ENCODE data around the gene SLC25A31. TPM values are rescaled to one million over a fixed set of nuclear protein-coding genes. Genes with fewer than 3 reads are reported as not detected.

The SLC25A31 gene
- total RNA-seq, 4 donors from 2014 or later = not detected

GRCh38 chr4:127776620-127777019 lies 46.4 kb downstream of the SLC25A31 start:
- no peak overlapping the region for H3K27ac ChIP-seq
- TF ChIP-seq EP300 (IDR thresholded peaks at IDR 0.05; ENCODE audit: low read depth) (no peak), POLR2AphosphoS5 (IDR thresholded peaks at IDR 0.05) (no peak), POLR2A (IDR thresholded peaks at IDR 0.05) (no peak), CTCF (IDR thresholded peaks at IDR 0.05) (no peak)
- 76 to 91% methylated on average over 2 of the region's 2 CpGs for WGBS, 2 donors (ENCODE audit: low coverage in 1 of 2)
- no peak for DNase-seq
- in situ Hi-C loops (cut with MboI; ENCODE audit: low pct_ligation_motif_present in 1 of 4, low pct_unique_long_range_greater_than_20kb in 1 of 4, low sequenced_read_pairs in 3 of 4) (no loop called here), intact Hi-C loops (cut with DNase I; ENCODE audit: low total_unique reads) (no loop called here)
- H3K9me3 ChIP-seq = no peaks in the 10 kb centered on the region
- H3K36me3 ChIP-seq = no peaks in the 10 kb centered on the region
- peaks cover 12% of the 10 kb centered on the region for H3K27me3 ChIP-seq
- H3K4me1 ChIP-seq = peaks cover 0 to 4% (median under 1%) of the 10 kb centered on the region in 4 donors
- no peak overlapping the region for H3K4me3 ChIP-seq

GRCh38 chr4:127777487-127777886 lies 47.3 kb downstream of the SLC25A31 start:
- 71 to 100% methylated on average over 1 to 3 of the region's 3 CpGs for WGBS, 2 donors (ENCODE audit: low coverage in 1 of 2)
- in situ Hi-C loops (cut with MboI; ENCODE audit: low pct_ligation_motif_present in 1 of 4, low pct_unique_long_range_greater_than_20kb in 1 of 4, low sequenced_read_pairs in 3 of 4) (no loop called here), intact Hi-C loops (cut with DNase I; ENCODE audit: low total_unique reads) (no loop called here)

DNA sequence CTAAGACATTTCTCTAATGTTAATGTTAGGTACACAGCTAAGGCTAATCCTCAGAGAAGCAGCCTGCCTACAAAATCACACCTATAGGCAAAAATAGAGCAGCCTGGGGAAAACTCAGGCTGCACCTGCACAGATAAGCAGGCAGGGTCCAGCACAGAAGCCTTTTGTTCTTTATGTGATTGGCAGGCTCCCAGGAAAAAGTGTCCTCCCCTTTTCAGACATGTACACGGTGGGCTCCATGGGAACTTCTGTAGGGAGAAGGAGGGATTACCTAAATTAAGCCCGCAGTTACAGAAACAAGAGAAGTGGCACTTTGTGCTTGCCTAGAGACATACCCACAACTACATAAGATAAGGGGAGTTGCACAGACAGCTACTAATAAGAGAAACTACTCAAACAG lies 47.9 kb downstream of the SLC25A31 start:
- no peak for TF ChIP-seq CTCF (IDR thresholded peaks at IDR 0.05)
- no peak for TF ChIP-seq POLR2A (IDR thresholded peaks at IDR 0.05)
- TF ChIP-seq POLR2AphosphoS5 (IDR thresholded peaks at IDR 0.05) = no peak
- TF ChIP-seq EP300 (IDR thresholded peaks at IDR 0.05; ENCODE audit: low read depth) = no peak
- DNase-seq = no peak
- Histone ChIP-seq H3K4me3 (no peak overlapping the region), H3K36me3 (no peaks in the 10 kb centered on the region), H3K27ac (no peak overlapping the region), H3K9me3 (no peaks in the 10 kb centered on the region), H3K4me1 (peaks cover 0 to 9% (median 1%) of the 10 kb centered on the region in 4 donors), H3K27me3 (peaks cover 12% of the 10 kb centered on the region)
- intact Hi-C loops (cut with DNase I; ENCODE audit: low total_unique reads) (no loop called here), in situ Hi-C loops (cut with MboI; ENCODE audit: low pct_ligation_motif_present in 1 of 4, low pct_unique_long_range_greater_than_20kb in 1 of 4, low sequenced_read_pairs in 3 of 4) (no loop called here)
- 35% methylated on average over 2 of the region's 2 CpGs; no CpG with 5 or more reads in 1 of the 2 donors for WGBS, 2 donors (ENCODE audit: low coverage in 1 of 2)

More at GRCh38 chr4:127777487-127777886, 47.3 kb downstream of the SLC25A31 start:
- H3K27me3 ChIP-seq = peaks cover 12% of the 10 kb centered on the region
- TF ChIP-seq CTCF (IDR thresholded peaks at IDR 0.05) = no peak
- TF ChIP-seq POLR2AphosphoS5 (IDR thresholded peaks at IDR 0.05) = no peak
- TF ChIP-seq EP300 (IDR thresholded peaks at IDR 0.05; ENCODE audit: low read depth) = no peak
- no peak for TF ChIP-seq POLR2A (IDR thresholded peaks at IDR 0.05)
- H3K4me3 ChIP-seq = no peak overlapping the region
- H3K27ac ChIP-seq = no peak overlapping the region
- H3K9me3 ChIP-seq = no peaks in the 10 kb centered on the region
- H3K36me3 ChIP-seq = no peaks in the 10 kb centered on the region
- H3K4me1 ChIP-seq = peaks cover 0 to 4% (median 1%) of the 10 kb centered on the region in 4 donors
- DNase-seq = no peak

DNA sequence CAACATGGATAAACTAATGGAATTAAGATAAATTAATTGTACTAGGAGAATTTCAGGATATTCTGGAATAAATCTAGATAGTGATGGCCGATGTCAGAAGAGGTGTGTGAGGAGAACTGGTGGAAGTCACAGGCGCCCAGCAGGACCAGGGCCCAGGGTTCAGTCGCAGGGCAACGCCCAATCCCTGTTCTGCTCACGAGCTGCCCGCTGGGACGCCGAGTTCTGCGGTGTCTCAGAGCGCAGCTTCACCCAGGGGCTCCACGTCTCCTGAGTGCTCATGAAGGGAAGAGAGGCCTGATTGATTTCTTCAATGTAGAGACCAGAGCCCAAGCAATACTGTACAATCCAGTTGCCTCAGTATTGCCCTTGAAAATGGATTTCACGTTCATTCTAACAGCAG lies 50.4 kb downstream of the SLC25A31 start:
- intact Hi-C loops (cut with DNase I; ENCODE audit: low total_unique reads) = no loop called here

More for the DNA sequence above, 50.4 kb downstream of the SLC25A31 start:
- Histone ChIP-seq H3K4me1 (peaks cover 0 to 14% (median 1%) of the 10 kb centered on the region in 4 donors), H3K9me3 (no peaks in the 10 kb centered on the region), H3K27me3 (peaks cover 12% of the 10 kb centered on the region), H3K27ac (no peak overlapping the region), H3K4me3 (no peak overlapping the region), H3K36me3 (no peaks in the 10 kb centered on the region)
- in situ Hi-C loops (cut with MboI; ENCODE audit: low pct_ligation_motif_present in 1 of 4, low pct_unique_long_range_greater_than_20kb in 1 of 4, low sequenced_read_pairs in 3 of 4) = no loop called here
- DNase-seq = no peak
- 98% methylated on average over 11 to 12 of the region's 12 CpGs for WGBS, 2 donors (ENCODE audit: low coverage in 1 of 2)
- TF ChIP-seq POLR2A (IDR thresholded peaks at IDR 0.05) = no peak
- TF ChIP-seq CTCF (IDR thresholded peaks at IDR 0.05) = no peak
- TF ChIP-seq EP300 (IDR thresholded peaks at IDR 0.05; ENCODE audit: low read depth) = no peak
